T-helper 2 cell treated with Interferon-gamma antibody and Interleukin-4, amounts not matched to agents 5 μg/mL and 100 μg/mL, for 36 hours (primary cell): ENCODE measurements around the gene ISX.
"Not testable (repeated sequence)": the region's sequence is repeated elsewhere in the genome, so short reads cannot be mapped to it uniquely, and the experiment has no call there.

Experiments
- DNase-seq: peaks from one replicate; pipeline ENCODE4 v3.0.0; 2021; ENCODE audit warnings: low spot score
- H3K27ac Mint-ChIP-seq: one replicate; pipeline ENCODE4 v1.8.0; 2021; ENCODE audit warnings: mild to moderate bottlenecking, mixed read lengths
- H3K27me3 Mint-ChIP-seq: one replicate; pipeline ENCODE4 v1.8.0; 2021; ENCODE audit warnings: low read depth, mixed read lengths
- H3K36me3 Mint-ChIP-seq: one replicate; pipeline ENCODE4 v1.8.0; 2021; ENCODE audit warnings: low read depth, mixed read lengths
- H3K4me1 Mint-ChIP-seq: one replicate; pipeline ENCODE4 v1.8.0; 2021; ENCODE audit warnings: low read depth, mixed read lengths
- H3K4me3 Mint-ChIP-seq: one replicate; pipeline ENCODE4 v1.8.0; 2022; ENCODE audit warnings: mild to moderate bottlenecking, moderate library complexity, mixed read lengths
- H3K9me3 Mint-ChIP-seq: one replicate; pipeline ENCODE4 v1.8.0; 2021; ENCODE audit warnings: mixed read lengths

ISX gene

DNA sequence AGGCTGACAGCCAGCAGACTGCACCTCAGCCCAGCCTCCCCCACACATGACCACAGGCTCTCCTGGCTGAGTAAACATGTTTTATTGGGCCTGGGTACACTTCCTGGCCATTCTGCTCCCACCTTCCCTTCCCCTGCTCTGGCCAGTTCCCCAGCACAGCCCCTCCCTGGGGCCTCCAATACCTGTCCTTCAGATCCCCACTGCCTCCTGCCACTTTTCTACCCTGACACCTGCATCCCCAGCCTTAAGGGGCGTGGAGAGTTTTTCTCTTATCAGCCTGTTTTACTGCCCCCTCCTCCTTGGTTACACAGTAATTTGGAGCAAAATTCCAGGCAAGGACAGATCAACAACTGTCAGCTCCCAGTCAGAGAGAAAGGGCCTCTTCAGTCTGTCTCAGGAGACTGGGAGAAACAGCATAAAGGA lies at the start of gene ISX:
ISX (plus strand) TSS at position 363 of the 423 bp plus-strand sequence. CDS start 930 bp downstream, outside the sequence.
- no peak within 1 kb of the TSS for H3K4me3 Mint-ChIP-seq
- H3K27ac Mint-ChIP-seq, result no peak within 1 kb of the TSS
- peaks cover 8% of the 10 kb centered on the region for H3K4me1 Mint-ChIP-seq
- no peak for DNase-seq
- H3K9me3 Mint-ChIP-seq, result no peaks in the 10 kb centered on the region
- no peaks in the 10 kb centered on the region for H3K36me3 Mint-ChIP-seq
- H3K27me3 Mint-ChIP-seq, result no peaks in the 10 kb centered on the region

DNA sequence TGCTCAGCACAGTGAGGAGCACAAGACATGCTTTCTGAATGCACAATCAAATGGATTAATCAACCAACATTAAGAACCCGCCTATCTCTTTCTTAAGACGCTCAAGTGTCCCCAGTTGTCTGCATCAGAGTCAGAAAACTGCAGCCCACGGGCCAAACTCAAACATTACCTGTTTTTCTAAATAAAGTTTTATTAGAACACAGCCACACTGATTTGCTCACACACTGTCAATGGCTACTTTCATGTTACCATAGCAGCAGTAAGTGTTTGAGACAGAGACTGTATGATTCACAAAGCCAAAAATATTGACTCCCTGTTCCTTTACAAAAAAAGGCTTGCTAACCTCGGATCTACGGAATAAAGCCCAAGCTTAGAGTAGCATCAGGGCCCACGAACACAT lies 49.0 kb upstream of the ISX start:
- DNase-seq, result no peak
- Mint-ChIP-seq H3K27ac (no peak overlapping the region), H3K9me3 (no peaks in the 10 kb centered on the region), H3K4me3 (no peak overlapping the region), H3K36me3 (no peaks in the 10 kb centered on the region), H3K27me3 (no peaks in the 10 kb centered on the region), H3K4me1 (no peaks in the 10 kb centered on the region)

DNA sequence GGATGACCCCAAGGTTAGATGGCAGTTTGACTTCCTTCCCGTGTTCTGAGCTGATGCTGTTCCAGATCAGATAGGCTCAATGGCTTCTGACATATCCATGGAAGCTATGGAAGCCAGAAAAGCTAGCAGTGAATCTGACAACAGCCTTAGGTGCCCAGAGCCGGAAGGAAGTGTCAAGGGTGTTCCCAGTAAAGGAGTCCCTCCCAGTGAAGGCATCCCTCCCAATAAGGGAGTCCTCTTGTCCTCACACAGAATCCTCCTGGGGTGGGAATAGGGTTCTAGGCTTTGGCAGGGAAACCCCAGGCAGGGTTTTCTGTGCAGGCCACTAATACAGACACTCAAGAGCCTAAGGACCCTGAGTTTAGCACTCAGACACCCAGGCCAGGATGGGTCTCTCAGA lies 47.0 kb upstream of the ISX start:
- Mint-ChIP-seq H3K27ac (no peak overlapping the region), H3K4me3 (no peak overlapping the region), H3K36me3 (no peaks in the 10 kb centered on the region), H3K27me3 (no peaks in the 10 kb centered on the region), H3K9me3 (no peaks in the 10 kb centered on the region), H3K4me1 (no peaks in the 10 kb centered on the region)
- no peak for DNase-seq

DNA sequence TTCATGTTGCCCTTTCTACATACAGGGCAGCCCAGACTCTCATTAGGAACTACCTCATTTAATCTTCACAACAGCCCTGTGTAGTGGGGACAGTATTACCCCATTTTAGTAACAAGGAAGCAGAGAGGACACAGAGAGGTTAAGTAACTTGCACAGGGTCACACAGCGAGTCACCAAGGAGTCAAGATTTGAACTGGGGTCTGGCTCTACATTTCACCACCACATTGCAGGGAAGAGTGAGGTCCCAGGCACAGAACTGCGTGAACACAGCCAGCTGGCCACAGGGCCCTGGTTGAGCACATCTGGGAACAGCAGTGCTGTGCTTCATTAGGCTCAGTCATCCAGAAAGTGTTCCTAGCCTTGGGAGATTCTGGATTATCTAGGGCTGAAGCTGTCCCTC lies 45.4 kb upstream of the ISX start:
- no peaks in the 10 kb centered on the region for H3K36me3 Mint-ChIP-seq
- no peak overlapping the region for H3K27ac Mint-ChIP-seq
- H3K27me3 Mint-ChIP-seq, result no peaks in the 10 kb centered on the region
- no peak for DNase-seq
- no peak overlapping the region for H3K4me3 Mint-ChIP-seq
- H3K9me3 Mint-ChIP-seq, result no peaks in the 10 kb centered on the region
- H3K4me1 Mint-ChIP-seq, result no peaks in the 10 kb centered on the region

DNA sequence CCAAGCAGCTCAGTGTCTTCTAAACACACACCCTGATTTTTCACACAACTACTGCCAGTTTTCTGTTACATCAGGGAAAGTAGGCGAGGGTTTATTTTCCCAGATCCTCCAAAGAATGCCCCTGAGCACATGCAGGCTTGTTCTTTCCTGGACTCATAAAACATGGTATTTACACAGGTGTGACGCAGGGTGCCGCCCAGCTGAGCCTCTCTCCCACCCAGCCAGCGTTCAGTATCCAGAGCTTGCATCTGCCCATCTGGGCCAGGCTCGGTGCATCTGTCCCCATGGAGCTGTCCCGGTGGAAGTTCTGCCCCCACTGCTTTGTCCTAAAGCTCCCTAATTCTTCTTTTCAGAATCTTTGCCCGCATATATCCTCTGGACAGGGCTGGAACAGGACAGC lies 44.8 kb upstream of the ISX start:
- no peak overlapping the region for H3K27ac Mint-ChIP-seq

DNA sequence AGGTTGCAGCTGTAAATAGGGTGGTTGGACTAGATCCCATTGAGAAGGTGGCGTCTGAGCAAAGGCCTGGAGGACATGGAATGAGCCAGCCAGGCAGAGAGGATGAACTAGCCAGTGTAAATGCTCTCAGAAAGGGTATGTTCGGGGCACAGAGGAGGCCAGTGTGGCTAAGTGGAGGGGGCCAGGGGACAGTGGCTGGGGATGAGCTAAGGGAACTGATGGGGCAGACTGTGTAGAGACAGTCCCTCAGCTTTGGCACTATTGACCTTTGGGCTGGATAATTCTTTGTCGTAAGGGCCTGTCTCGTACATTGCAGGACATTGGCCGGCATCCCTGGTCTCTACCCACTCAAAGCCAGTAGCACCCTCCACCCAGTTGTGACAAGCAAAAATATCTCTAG lies 43.7 kb upstream of the ISX start:
- Mint-ChIP-seq H3K36me3 (no peaks in the 10 kb centered on the region), H3K27ac (no peak overlapping the region), H3K4me3 (no peak overlapping the region), H3K4me1 (no peaks in the 10 kb centered on the region), H3K9me3 (no peaks in the 10 kb centered on the region), H3K27me3 (no peaks in the 10 kb centered on the region)
- no peak for DNase-seq

More for the DNA sequence above, 44.8 kb upstream of the ISX start:
- Mint-ChIP-seq H3K4me1 (no peaks in the 10 kb centered on the region), H3K4me3 (no peak overlapping the region), H3K27me3 (no peaks in the 10 kb centered on the region), H3K36me3 (no peaks in the 10 kb centered on the region), H3K9me3 (no peaks in the 10 kb centered on the region)
- DNase-seq, result no peak

DNA sequence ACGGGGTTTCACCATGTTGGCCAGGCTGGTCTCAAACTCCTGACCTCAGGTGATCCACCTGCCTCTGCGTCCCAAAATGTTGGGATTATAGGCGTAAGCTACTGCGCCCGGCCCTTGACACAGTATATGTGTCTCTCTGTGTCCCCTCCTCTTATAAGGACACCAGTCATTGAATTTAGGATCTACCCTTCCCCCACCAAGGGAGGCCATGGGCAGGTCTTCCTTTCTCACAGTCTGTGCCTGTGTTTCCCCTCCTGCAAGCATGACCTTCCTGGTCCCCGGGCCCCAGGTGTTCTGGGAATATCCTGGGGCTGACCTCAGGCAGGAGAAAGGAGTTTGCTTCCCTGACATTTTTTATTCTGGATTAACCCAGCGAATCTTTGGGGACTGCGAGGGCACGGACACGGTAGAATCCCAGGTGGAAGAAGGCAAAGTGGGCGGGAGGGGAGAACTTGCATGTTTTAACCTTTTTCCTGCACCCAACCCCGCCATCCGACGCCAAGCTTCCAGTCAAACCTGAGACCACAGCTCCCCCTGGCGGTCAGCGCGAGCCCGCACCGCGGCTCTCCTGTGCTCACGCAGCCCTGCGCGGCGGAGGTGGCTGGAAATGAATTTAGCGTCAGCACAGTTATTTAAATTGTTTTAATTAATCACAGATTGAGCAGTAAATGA lies 42.1 kb upstream of the ISX start:
- Mint-ChIP-seq H3K27me3 (peaks cover 3% of the 10 kb centered on the region), H3K36me3 (no peaks in the 10 kb centered on the region), H3K4me3 (no peak overlapping the region), H3K4me1 (no peaks in the 10 kb centered on the region), H3K27ac (no peak overlapping the region), H3K9me3 (no peaks in the 10 kb centered on the region)
- peak; percentile 30 for DNase-seq

DNA sequence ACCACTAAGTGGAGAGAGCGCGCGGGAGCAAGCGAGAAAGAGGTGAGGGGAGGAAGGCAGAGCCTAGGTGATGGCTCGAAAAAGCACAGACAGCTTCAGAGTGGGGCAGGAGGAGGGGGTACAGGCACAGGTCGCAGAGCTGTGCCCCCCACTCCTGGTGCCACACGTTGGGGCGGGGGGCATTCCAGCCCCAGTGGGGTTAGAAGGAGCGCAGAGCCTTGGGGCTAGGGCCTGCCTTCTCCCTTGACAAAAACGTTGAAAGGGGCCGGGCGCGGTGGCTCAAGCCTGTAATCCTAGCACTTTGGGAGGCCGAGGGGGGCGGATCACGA lies 41.6 kb upstream of the ISX start:
- Mint-ChIP-seq H3K4me3 (no peak overlapping the region), H3K27ac (no peak overlapping the region), H3K4me1 (no peaks in the 10 kb centered on the region), H3K36me3 (no peaks in the 10 kb centered on the region), H3K27me3 (peaks cover 3% of the 10 kb centered on the region), H3K9me3 (no peaks in the 10 kb centered on the region)
- DNase-seq, result no peak

DNA sequence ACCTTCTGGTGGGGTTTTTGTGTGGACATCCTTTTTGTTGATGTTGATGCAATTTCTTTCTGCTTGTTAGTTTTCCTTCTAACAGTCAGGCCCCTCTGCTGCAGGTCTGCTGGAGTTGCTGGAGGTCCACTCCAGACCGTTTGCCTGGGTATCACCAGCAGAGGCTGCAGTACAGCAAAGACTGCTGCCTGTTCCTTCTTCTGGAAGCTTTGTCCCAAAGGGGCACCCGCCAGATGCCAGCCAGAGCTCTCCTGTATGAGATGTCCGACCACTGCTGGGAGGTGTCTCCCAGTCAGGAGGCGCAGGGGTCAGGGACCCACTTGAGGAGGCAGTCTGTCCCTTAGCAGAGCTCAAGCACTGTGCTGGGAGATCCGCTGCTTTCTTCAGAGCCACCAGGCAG lies 35.8 kb upstream of the ISX start:
- H3K27ac Mint-ChIP-seq, DNase-seq, H3K4me1 Mint-ChIP-seq, H3K4me3 Mint-ChIP-seq, H3K9me3 Mint-ChIP-seq, H3K36me3 Mint-ChIP-seq, H3K27me3 Mint-ChIP-seq: not testable (repeated sequence)

DNA sequence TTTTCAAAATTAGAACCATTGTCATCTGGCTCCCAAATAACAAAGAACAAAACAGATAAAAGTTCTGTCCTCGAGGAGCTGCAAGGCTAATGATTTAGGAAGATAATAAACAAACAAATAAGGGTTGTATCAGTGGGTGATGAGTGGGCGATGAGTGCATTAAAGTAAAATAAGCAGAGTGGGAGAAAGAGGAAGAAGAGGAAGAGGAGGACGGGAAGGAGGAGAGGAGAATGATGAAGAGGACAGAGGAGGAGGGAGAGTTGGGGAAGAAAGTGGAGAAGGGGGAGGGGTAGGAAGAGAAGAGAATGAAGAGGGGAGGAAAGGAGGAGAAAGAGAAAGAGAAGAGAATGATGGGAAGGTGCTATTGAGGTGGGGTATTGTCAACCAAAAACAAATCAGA lies 33.4 kb upstream of the ISX start:
- H3K9me3 Mint-ChIP-seq, result no peaks in the 10 kb centered on the region

DNA sequence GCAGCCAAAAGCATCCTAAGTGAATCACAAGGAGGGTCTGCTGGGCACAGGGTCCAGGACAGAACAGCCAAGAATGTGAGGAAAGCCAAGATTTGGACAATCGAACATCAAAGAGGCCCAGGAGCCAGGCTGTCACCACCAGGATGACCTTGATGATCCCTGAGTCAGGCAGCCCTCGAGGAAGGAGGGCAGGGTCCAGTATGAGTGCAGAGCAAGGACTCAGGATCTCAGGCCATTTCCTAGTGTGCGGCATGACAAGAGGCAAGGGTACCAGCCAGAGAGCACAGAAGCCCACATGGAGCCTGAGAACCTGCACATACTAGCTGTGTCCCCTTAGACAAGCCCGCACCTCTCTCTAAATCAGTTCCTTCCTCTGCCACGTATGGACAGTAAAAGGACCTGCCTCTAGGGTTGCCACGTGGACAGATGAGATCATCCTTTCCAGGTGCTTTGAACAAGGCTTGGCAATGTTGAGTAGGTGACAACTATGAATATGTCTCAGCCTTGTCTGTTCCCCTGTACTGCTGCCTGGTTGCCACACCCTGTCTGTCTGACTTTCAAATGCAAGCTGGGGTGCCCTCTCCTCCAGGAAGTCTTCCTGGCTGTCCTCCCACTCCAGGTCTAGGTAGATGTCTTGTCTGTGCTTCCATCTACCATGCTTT lies 32.2 kb upstream of the ISX start:
- Mint-ChIP-seq H3K36me3 (no peaks in the 10 kb centered on the region), H3K9me3 (no peaks in the 10 kb centered on the region), H3K27me3 (no peaks in the 10 kb centered on the region), H3K27ac (no peak overlapping the region), H3K4me1 (no peaks in the 10 kb centered on the region), H3K4me3 (no peak overlapping the region)
- no peak for DNase-seq

More for the DNA sequence above, 33.4 kb upstream of the ISX start:
- no peak overlapping the region for H3K27ac Mint-ChIP-seq
- H3K4me3 Mint-ChIP-seq, result no peak overlapping the region
- H3K36me3 Mint-ChIP-seq, result no peaks in the 10 kb centered on the region
- DNase-seq, result no peak
- H3K27me3 Mint-ChIP-seq, result peaks cover 3% of the 10 kb centered on the region
- H3K4me1 Mint-ChIP-seq, result no peaks in the 10 kb centered on the region

DNA sequence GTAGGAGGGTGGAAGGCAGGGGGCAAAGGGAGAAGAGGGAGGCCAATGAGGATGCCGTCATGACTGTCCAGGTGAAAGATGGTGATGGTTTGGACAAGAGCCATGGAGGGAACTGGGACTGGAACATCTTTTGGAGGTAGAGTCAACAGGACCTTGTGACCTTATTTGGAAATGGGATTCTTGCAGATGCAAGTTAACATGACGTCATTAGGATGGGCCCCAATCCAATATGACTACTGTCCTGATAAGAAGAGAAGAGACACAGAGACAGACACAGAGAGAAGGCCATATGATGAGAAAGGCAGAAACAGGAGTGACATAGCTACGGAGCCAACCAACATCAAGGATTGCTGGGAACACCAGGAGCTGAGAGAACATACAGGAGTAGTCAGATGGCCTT lies 31.0 kb upstream of the ISX start:
- Mint-ChIP-seq H3K27me3 (no peaks in the 10 kb centered on the region), H3K36me3 (no peaks in the 10 kb centered on the region), H3K4me1 (no peaks in the 10 kb centered on the region), H3K4me3 (no peak overlapping the region), H3K9me3 (no peaks in the 10 kb centered on the region), H3K27ac (no peak overlapping the region)
- no peak for DNase-seq

DNA sequence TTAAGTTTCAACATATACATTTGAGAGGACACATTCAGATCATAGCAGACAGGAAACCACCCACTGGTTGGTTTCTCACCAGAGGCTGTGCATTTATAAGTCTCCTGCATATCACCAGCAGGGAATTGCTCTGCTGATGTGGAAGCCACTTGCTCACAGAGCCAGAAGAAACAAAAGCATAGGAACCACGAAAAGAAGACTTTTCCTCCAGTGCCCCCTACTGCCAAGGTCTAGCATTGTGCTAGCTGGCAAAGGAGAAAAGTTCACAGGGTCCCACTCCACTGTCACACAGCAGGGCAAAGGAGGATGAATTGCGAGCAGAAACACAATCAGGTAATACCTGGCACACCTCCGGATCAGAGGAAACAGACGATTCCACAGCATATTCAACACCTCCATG lies 28.9 kb upstream of the ISX start:
- Mint-ChIP-seq H3K4me1 (no peaks in the 10 kb centered on the region), H3K36me3 (no peaks in the 10 kb centered on the region), H3K4me3 (no peak overlapping the region), H3K27me3 (no peaks in the 10 kb centered on the region), H3K9me3 (no peaks in the 10 kb centered on the region), H3K27ac (no peak overlapping the region)
- DNase-seq, result no peak

DNA sequence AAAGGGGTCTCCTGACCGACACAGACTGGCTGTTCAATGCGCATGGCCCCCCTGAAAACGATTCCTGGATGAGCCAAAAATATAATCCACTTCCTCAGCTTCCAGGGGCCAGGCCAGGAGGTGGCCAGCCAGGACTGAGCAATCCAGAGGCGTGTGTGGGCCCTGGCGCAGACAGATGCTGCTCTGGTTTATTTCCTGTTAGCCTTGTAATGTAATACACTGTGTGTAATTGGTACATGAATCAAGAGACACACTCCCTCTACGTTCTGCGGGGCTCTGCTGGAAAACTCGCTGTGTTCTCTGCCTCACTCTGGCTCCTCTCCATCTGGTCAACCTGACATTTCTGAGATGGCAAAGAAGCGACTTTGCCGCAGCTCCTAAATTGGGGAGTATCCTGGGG lies 26.3 kb upstream of the ISX start:
- Mint-ChIP-seq H3K36me3 (no peaks in the 10 kb centered on the region), H3K4me1 (no peaks in the 10 kb centered on the region), H3K27me3 (no peaks in the 10 kb centered on the region), H3K27ac (no peak overlapping the region), H3K4me3 (no peak overlapping the region), H3K9me3 (no peaks in the 10 kb centered on the region)
- DNase-seq, result no peak
